ENCODE results near the gene EHD4.

The EHD4 gene

DNA sequence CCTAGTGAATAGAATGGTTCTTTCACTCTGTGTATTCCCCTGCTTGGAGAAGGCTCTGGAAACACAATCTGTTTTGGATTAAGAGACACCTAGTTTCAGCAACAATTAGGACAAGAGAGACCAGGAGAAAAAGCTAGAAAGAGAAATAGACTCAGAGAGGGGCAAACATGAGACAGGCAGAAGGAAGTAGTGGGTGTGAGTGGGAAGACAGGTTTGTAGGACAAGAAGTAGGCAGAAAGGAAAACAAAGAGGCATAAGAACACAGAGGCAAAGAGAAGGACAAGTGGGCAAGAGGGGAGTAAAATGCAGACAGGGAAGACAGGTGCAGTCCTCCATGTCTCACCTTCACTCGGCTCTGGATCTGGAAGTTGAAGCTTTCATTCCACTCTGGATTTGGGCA, 35.0 kb upstream of the EHD4 start:
- Histone ChIP-seq H3K27ac (ENCODE audit: low read length) (no peak overlapping the region), H3K27me3 (replicated peaks; ENCODE audit: insufficient read depth, low read length) (no peaks in the 10 kb centered on the region), H3K4me1 (ENCODE audit: low read length) (peaks cover 20% of the 10 kb centered on the region), H4K20me1 (ENCODE audit: insufficient read depth, low read length) (no peaks in the 10 kb centered on the region), H3K79me2 (ENCODE audit: low read length) (no peaks in the 10 kb centered on the region), H3K36me3 (replicated peaks; ENCODE audit: insufficient read depth, low read length) (no peaks in the 10 kb centered on the region), H3K9ac (ENCODE audit: low read length) (no peak overlapping the region), H3K9me2 (replicated peaks; ENCODE audit: insufficient read depth, low read length) (no peaks in the 10 kb centered on the region), H2AFZ (ENCODE audit: low read length) (no peak overlapping the region), H3K4me2 (ENCODE audit: low read depth, low read length) (no peak overlapping the region), H3F3A (ENCODE audit: insufficient read depth, low read length) (peaks cover 22% of the 10 kb centered on the region), H3K9me3 (replicated peaks; ENCODE audit: insufficient read depth, low read length) (no peaks in the 10 kb centered on the region), H3K4me3 (ENCODE audit: low read length) (no peak overlapping the region)
- TF ChIP-seq, protein P1, sequence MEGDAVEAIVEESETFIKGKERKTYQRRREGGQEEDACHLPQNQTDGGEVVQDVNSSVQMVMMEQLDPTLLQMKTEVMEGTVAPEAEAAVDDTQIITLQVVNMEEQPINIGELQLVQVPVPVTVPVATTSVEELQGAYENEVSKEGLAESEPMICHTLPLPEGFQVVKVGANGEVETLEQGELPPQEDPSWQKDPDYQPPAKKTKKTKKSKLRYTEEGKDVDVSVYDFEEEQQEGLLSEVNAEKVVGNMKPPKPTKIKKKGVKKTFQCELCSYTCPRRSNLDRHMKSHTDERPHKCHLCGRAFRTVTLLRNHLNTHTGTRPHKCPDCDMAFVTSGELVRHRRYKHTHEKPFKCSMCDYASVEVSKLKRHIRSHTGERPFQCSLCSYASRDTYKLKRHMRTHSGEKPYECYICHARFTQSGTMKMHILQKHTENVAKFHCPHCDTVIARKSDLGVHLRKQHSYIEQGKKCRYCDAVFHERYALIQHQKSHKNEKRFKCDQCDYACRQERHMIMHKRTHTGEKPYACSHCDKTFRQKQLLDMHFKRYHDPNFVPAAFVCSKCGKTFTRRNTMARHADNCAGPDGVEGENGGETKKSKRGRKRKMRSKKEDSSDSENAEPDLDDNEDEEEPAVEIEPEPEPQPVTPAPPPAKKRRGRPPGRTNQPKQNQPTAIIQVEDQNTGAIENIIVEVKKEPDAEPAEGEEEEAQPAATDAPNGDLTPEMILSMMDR (IDR thresholded peaks at IDR 0.05; ENCODE audit: low read length): no peak
- TF ChIP-seq EZH2 (optimal IDR thresholded peaks at IDR 0.05; ENCODE audit: low read depth, low read length) (no peak), EZH2phosphoT487 (IDR thresholded peaks at IDR 0.05; ENCODE audit: low read length) (no peak)
- DNase-seq: no peak

DNA sequence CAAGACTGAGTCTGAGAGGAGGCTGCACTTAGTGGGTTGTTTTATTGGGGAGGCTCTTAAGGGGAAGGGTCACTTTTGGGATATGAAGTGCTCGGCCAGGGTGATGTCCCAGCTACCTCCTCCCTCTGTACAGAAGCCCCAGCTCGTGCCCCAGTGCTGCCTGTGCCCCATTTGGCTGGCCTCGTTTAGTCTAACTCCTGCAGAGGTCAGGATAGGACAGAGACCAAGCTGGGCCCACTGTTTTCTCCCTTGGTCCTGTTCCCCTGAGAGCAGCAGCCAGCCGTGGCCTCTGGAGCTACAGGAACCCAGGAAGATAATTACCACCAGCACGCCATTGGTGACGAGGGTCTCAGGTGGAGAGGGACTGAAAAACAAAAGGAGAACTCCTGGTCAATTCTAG, 30.0 kb upstream of the EHD4 start:
- no peak overlapping the region for H3K9ac ChIP-seq (ENCODE audit: low read length)
- H3K4me2 ChIP-seq (ENCODE audit: low read depth, low read length): no peak overlapping the region
- no peaks in the 10 kb centered on the region for H3F3A ChIP-seq (ENCODE audit: insufficient read depth, low read length)

DNA sequence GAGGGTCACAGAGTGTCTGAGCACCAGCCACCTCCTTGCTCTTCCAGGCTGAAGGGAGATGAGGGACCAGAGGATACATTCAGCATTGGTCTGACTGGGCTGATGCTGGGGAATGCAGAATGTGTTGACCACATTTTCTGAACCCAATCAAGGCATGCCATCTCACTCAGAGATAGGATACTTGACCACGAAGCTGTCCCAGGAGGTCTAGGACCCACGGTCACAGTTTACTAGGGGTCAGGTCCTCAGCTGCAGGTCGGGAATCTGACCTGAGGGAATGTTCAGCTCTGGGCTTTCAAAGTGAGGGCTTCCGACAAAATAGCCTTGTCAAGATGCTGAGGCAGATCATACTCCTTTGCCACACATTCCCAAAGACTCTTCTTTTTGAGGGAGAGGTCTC, 28.9 kb upstream of the EHD4 start:
- Histone ChIP-seq H3K27ac (ENCODE audit: low read length) (no peak overlapping the region), H3K9me3 (replicated peaks; ENCODE audit: insufficient read depth, low read length) (no peaks in the 10 kb centered on the region), H3K9ac (ENCODE audit: low read length) (no peak overlapping the region), H3K4me2 (ENCODE audit: low read depth, low read length) (no peak overlapping the region), H2AFZ (ENCODE audit: low read length) (no peak overlapping the region), H3K9me2 (replicated peaks; ENCODE audit: insufficient read depth, low read length) (no peaks in the 10 kb centered on the region), H3K4me3 (ENCODE audit: low read length) (no peak overlapping the region), H4K20me1 (ENCODE audit: insufficient read depth, low read length) (no peaks in the 10 kb centered on the region), H3F3A (ENCODE audit: insufficient read depth, low read length) (no peaks in the 10 kb centered on the region), H3K4me1 (ENCODE audit: low read length) (no peaks in the 10 kb centered on the region), H3K79me2 (ENCODE audit: low read length) (no peaks in the 10 kb centered on the region), H3K27me3 (replicated peaks; ENCODE audit: insufficient read depth, low read length) (no peaks in the 10 kb centered on the region), H3K36me3 (replicated peaks; ENCODE audit: insufficient read depth, low read length) (no peaks in the 10 kb centered on the region)
- no peak for TF ChIP-seq EZH2 (optimal IDR thresholded peaks at IDR 0.05; ENCODE audit: low read depth, low read length)
- TF ChIP-seq EZH2phosphoT487 (IDR thresholded peaks at IDR 0.05; ENCODE audit: low read length): no peak
- TF ChIP-seq, protein P1 (IDR thresholded peaks at IDR 0.05; ENCODE audit: low read length): no peak
- DNase-seq: no peak

More for the DNA sequence above, 30.0 kb upstream of the EHD4 start:
- Histone ChIP-seq H3K9me3 (replicated peaks; ENCODE audit: insufficient read depth, low read length) (no peaks in the 10 kb centered on the region), H3K79me2 (ENCODE audit: low read length) (no peaks in the 10 kb centered on the region), H3K36me3 (replicated peaks; ENCODE audit: insufficient read depth, low read length) (no peaks in the 10 kb centered on the region), H2AFZ (ENCODE audit: low read length) (no peak overlapping the region), H3K4me3 (ENCODE audit: low read length) (no peak overlapping the region), H3K9me2 (replicated peaks; ENCODE audit: insufficient read depth, low read length) (no peaks in the 10 kb centered on the region), H3K4me1 (ENCODE audit: low read length) (no peaks in the 10 kb centered on the region), H4K20me1 (ENCODE audit: insufficient read depth, low read length) (no peaks in the 10 kb centered on the region), H3K27me3 (replicated peaks; ENCODE audit: insufficient read depth, low read length) (no peaks in the 10 kb centered on the region), H3K27ac (ENCODE audit: low read length) (no peak overlapping the region)
- TF ChIP-seq, protein P1 (IDR thresholded peaks at IDR 0.05; ENCODE audit: low read length): no peak
- no peak for TF ChIP-seq EZH2phosphoT487 (IDR thresholded peaks at IDR 0.05; ENCODE audit: low read length)
- no peak for DNase-seq

Measured in MM.1S (cell line).